B cell (primary cell): ENCODE results near the gene PNKD. TPM values are rescaled to one million over a fixed set of nuclear protein-coding genes. Genes with fewer than 3 reads are reported as not detected.

Source experiments
- ATAC-seq: fragments of 200-7000 bp; cut with Tn5 transposase; one replicate; pipeline ENCODE4 v1.10.0; 2021; ENCODE audit warnings: low read depth, mild to moderate bottlenecking, moderate number of reproducible peaks, moderate library complexity
- CTCF ChIA-PET: fragments of 350-600 bp; sonication (Branson Sonifier 250); formaldehyde crosslinking; loops from one replicate; lab custom pipeline; 2021; ENCODE audit warnings: antibody characterized with exemption, inconsistent platforms; lab: Charles Lee
- POLR2A ChIA-PET: fragments of 350-600 bp; sonication (Branson Sonifier 250); formaldehyde crosslinking; loops from one replicate; lab custom pipeline; 2021; ENCODE audit warnings: antibody characterized with exemption; lab: Charles Lee
- DNase-seq: peaks from one replicate; pipeline ENCODE4 v3.0.0; 2013
- H2AFZ ChIP-seq: 2 replicates; pipeline ENCODE4 v1.6.1; 2012; ENCODE audit warnings: mild to moderate bottlenecking, low read depth, low read length; ENCODE audit not compliant: insufficient read depth, poor library complexity, severe bottlenecking
- H3K27ac ChIP-seq, 2 donors: 1 replicate in 1 of 2; 2 replicates in 1 of 2; pipeline ENCODE4 v1.5.1; 2012 to 2013; ENCODE audit warnings: low read length in 2 of 2, mild to moderate bottlenecking in 2 of 2, moderate library complexity in 1 of 2
- H3K27me3 ChIP-seq, 4 experiments: fragments of 200-600 bp in 1 of 4; sonication (generic) in 1 of 4; replicated peaks in 1 of 4; 1 replicate in 2 of 4; 2 replicates in 2 of 4; pipeline versions ENCODE4 v1.6.1 to v1.7.0; 2013 to 2016; ENCODE audit warnings: low read length in 3 of 4, mild to moderate bottlenecking in 2 of 4, mixed read lengths in 1 of 4, moderate library complexity in 1 of 4; ENCODE audit not compliant: insufficient read depth in 4 of 4, control insufficient read depth in 3 of 4; ENCODE audit errors: control extremely low read depth in 1 of 4
- H3K36me3 ChIP-seq, 2 experiments: replicated peaks in 1 of 2; 1 replicate in 1 of 2; 2 replicates in 1 of 2; pipeline versions ENCODE4 v1.6.1 to v1.7.1; 2013; ENCODE audit warnings: low read length in 1 of 2; ENCODE audit not compliant: insufficient read depth in 2 of 2, control insufficient read depth in 1 of 2; ENCODE audit errors: control extremely low read depth in 1 of 2, extremely low read depth in 1 of 2
- H3K4me1 ChIP-seq, 2 donors: fragments of 200-600 bp in 1 of 2; sonication (generic) in 1 of 2; 1 replicate in 1 of 2; 2 replicates in 1 of 2; pipeline versions ENCODE4 v1.5.1 to v1.6.1; 2013 to 2017; ENCODE audit warnings: low read length in 2 of 2; ENCODE audit not compliant: control insufficient read depth in 2 of 2, insufficient read depth in 2 of 2
- H3K4me2 ChIP-seq: replicated peaks from 2 replicates; pipeline ENCODE3; 2012; ENCODE audit warnings: mild to moderate bottlenecking, low read depth, low read length; ENCODE audit not compliant: poor library complexity, severe bottlenecking
- H3K4me3 ChIP-seq, 5 experiments: fragments of 200-600 bp in 1 of 5; sonication (generic) in 1 of 5; 1 replicate in 3 of 5; 2 replicates in 2 of 5; pipeline versions ENCODE4 v1.5.1 to v1.7.0; 2011 to 2016; ENCODE audit warnings: low read length in 4 of 5, mild to moderate bottlenecking in 4 of 5, low read depth in 2 of 5, control low read depth in 1 of 5, moderate library complexity in 1 of 5; ENCODE audit not compliant: insufficient read depth in 1 of 5; ENCODE audit errors: control extremely low read depth in 1 of 5, extremely low read depth in 1 of 5
- H3K79me2 ChIP-seq: fragments of 200-600 bp; sonication (generic); one replicate; pipeline ENCODE4 v1.6.0; 2016; ENCODE audit warnings: low read length; ENCODE audit not compliant: control insufficient read depth, insufficient read depth
- H3K9ac ChIP-seq: fragments of 200-600 bp; sonication (generic); 2 replicates; pipeline ENCODE4 v1.6.1; 2017; ENCODE audit warnings: mild to moderate bottlenecking, low read length, moderate library complexity
- H3K9me3 ChIP-seq, 3 donors: one replicate each; pipeline versions ENCODE4 v1.6.1 to v1.7.1; 2013; ENCODE audit warnings: low read length in 2 of 3; ENCODE audit not compliant: control insufficient read depth in 2 of 3, insufficient read depth in 1 of 3; ENCODE audit errors: control extremely low read depth in 1 of 3
- H4K20me1 ChIP-seq: 2 replicates; pipeline ENCODE4 v1.6.0; 2012; ENCODE audit warnings: mild to moderate bottlenecking, low read length; ENCODE audit not compliant: insufficient read depth, control insufficient read depth, poor library complexity, severe bottlenecking
- H3K27ac Mint-ChIP-seq: one replicate; pipeline ENCODE4 v1.8.0; 2021; ENCODE audit warnings: mixed read lengths
- H3K27me3 Mint-ChIP-seq: one replicate; pipeline ENCODE4 v1.8.0; 2021; ENCODE audit warnings: mixed read lengths
- H3K4me1 Mint-ChIP-seq: one replicate; pipeline ENCODE4 v1.8.0; 2021; ENCODE audit warnings: mixed read lengths
- H3K4me3 Mint-ChIP-seq: one replicate; pipeline ENCODE4 v1.8.0; 2021; ENCODE audit warnings: mixed read lengths
- H3K9me3 Mint-ChIP-seq: one replicate; pipeline ENCODE4 v1.8.0; 2022; ENCODE audit warnings: mixed read lengths; ENCODE audit not compliant: insufficient read depth
- CTCF ChIP-seq: fragments of 200-600 bp; IDR thresholded peaks from one replicate; pipeline ENCODE4 v1.8.0; 2022; ENCODE audit warnings: antibody characterized with exemption, mild to moderate bottlenecking
- EZH2 ChIP-seq: IDR thresholded peaks from 2 replicates; pipeline ENCODE4 v1.6.1; 2012; ENCODE audit warnings: borderline replicate concordance, low read depth, mild to moderate bottlenecking, moderate library complexity, low read length; ENCODE audit not compliant: insufficient read depth, poor library complexity, severe bottlenecking
- WGBS: methylation state at CpG from one replicate; pipeline ENCODE4 v1.1.5; 2013; ENCODE audit warnings: missing lambda C conversion rate; ENCODE audit not compliant: insufficient coverage; 5-methylcytosine and 5-hydroxymethylcytosine counted together
- intact Hi-C: fragments of 100-400 bp; cut with micrococcal nuclease; formaldehyde crosslinking; loops from one replicate; pipeline ENCODE4 v1.10.0; 2022
- polyA plus RNA-seq: library from polyadenylated mRNA; depleted of rRNA; stranded (reverse); fragments of >200 nt; gene quantifications from 2 replicates; pipeline ENCODE4 v1.2.3, GENCODE V29; 2012
- total RNA-seq, 2 donors: library from RNA; stranded (reverse); fragments of 120-200 nt in 1 of 2; gene quantifications; 1 replicate in 1 of 2; 2 replicates in 1 of 2; pipeline versions ENCODE4 v1.2.3 to v1.2.4, GENCODE V29; 2013 to 2022

The PNKD gene
- total and polyA plus RNA-seq, 2 donors (not counting 1 experiment from before 2014, with no cell fraction given), result 29.7 to 55.8 TPM

- H3K79me2 ChIP-seq, result peaks cover 42% of the 10 kb centered on the region
- CTCF ChIA-PET, result no interaction called here
Observed at GRCh38 chr2:218264773-218265561, 5.4 kb upstream of the PNKD start.

More at GRCh38 chr2:218264773-218265561, 5.4 kb upstream of the PNKD start:
- H3K9me3 Mint-ChIP-seq, result no peaks in the 10 kb centered on the region
- no peak for DNase-seq
- peaks cover 51% of the 10 kb centered on the region for H3K4me1 Mint-ChIP-seq
- H4K20me1 ChIP-seq, result peaks cover 27% of the 10 kb centered on the region
- H3K9me3 ChIP-seq, result no peaks in the 10 kb centered on the region
- H3K36me3 ChIP-seq, result peaks cover 0 to 51% of the 10 kb centered on the region in 2 experiments
- intact Hi-C loops, result no loop called here
- H3K4me1 ChIP-seq, result peaks cover 24 to 45% of the 10 kb centered on the region in 2 donors
- ATAC-seq, result no peak
- no peak overlapping the region for H2AFZ ChIP-seq
- no peaks in the 10 kb centered on the region for H3K27me3 Mint-ChIP-seq
- no peak overlapping the region for H3K27ac ChIP-seq
- H3K4me2 ChIP-seq, result no peak overlapping the region
- POLR2A ChIA-PET, result no interaction called here
- H3K4me3 ChIP-seq, result no peak overlapping the region
- H3K27me3 ChIP-seq, result no peaks in the 10 kb centered on the region
- H3K27ac Mint-ChIP-seq, result no peak overlapping the region
- TF ChIP-seq EZH2 (no peak), CTCF (no peak)
- no peak overlapping the region for H3K4me3 Mint-ChIP-seq
- 97% methylated on average over 21 of the region's 22 CpGs for WGBS
- no peak overlapping the region for H3K9ac ChIP-seq
